Stimulated activated CD4-positive, alpha-beta T cell treated with anti-CD3 and anti-CD28 coated beads, Interleukin-15, amount 100 ng/mL, for 24 hours (primary cell): ENCODE results near the gene C14orf119.
"Not testable (repeated sequence)": the region's sequence is repeated elsewhere in the genome, so short reads cannot be mapped to it uniquely, and the experiment has no call there.

Source experiments
- DNase-seq: peaks from one replicate; pipeline ENCODE4 v3.0.0-alpha.2; 2020

C14orf119 gene

GRCh38 chr14:23091294-23092225 is 3.7 kb upstream of the C14orf119 start:
- DNase-seq = no peak

- no peak for DNase-seq
Observed at GRCh38 chr14:23093104-23093503, 2.2 kb upstream of the C14orf119 start.

GRCh38 chr14:23093526-23093925 is 1.8 kb upstream of the C14orf119 start:
- DNase-seq = no peak

GRCh38 chr14:23093991-23094665 is 1.2 kb upstream of the C14orf119 start:
- DNase-seq = no peak

- peak; percentile 78 for DNase-seq
Observed at GRCh38 chr14:23094666-23095195, 574 bp upstream of the C14orf119 start, which contains the start of gene ACIN1. Gene ACIN1, minus strand, starts transcription at chr14:23095136. Its CDS starts 24 bp downstream, at chr14:23095112.

GRCh38 chr14:23097786-23098185 is 2.5 kb downstream of the C14orf119 start:
- no peak for DNase-seq

GRCh38 chr14:23099212-23099861 is 4.0 kb downstream of the C14orf119 start:
- DNase-seq = no peak

GRCh38 chr14:23101213-23101970 is 6.1 kb downstream of the C14orf119 start:
- no peak for DNase-seq

GRCh38 chr14:23101986-23102625 is 6.8 kb downstream of the C14orf119 start:
- no peak for DNase-seq

GRCh38 chr14:23102801-23103200 is 7.5 kb downstream of the C14orf119 start:
- no peak for DNase-seq

- DNase-seq = no peak
Observed at GRCh38 chr14:23103581-23103980, 8.3 kb downstream of the C14orf119 start.

- no peak for DNase-seq
Observed at GRCh38 chr14:23104070-23104590, 8.8 kb downstream of the C14orf119 start.

- DNase-seq = no peak
Observed at GRCh38 chr14:23104591-23105347, 9.5 kb downstream of the C14orf119 start, which contains the start of gene CIROP. Gene CIROP, minus strand, starts transcription at chr14:23104989. Its CDS starts 69 bp downstream, at chr14:23104920.

GRCh38 chr14:23105348-23105824 is 10.1 kb downstream of the C14orf119 start:
- DNase-seq = no peak

- DNase-seq = no peak
Observed at GRCh38 chr14:23106747-23107045, 11.4 kb downstream of the C14orf119 start.

- DNase-seq = not testable (repeated sequence)
Observed at GRCh38 chr14:23107620-23108019, 12.3 kb downstream of the C14orf119 start.

GRCh38 chr14:23108169-23108568 is 12.9 kb downstream of the C14orf119 start:
- not testable (repeated sequence) for DNase-seq

- DNase-seq = no peak
Observed at GRCh38 chr14:23109769-23110168, 14.5 kb downstream of the C14orf119 start.

GRCh38 chr14:23110579-23111365 is 15.5 kb downstream of the C14orf119 start:
- no peak for DNase-seq
